Superior temporal gyrus (tissue), 1 donor: ENCODE data around the gene ABCG8.

Source experiments
- DNase-seq: peaks from one replicate; pipeline ENCODE4 v3.0.0-alpha.2; 2016; ENCODE audit errors: extremely low spot score

ABCG8 gene

DNA sequence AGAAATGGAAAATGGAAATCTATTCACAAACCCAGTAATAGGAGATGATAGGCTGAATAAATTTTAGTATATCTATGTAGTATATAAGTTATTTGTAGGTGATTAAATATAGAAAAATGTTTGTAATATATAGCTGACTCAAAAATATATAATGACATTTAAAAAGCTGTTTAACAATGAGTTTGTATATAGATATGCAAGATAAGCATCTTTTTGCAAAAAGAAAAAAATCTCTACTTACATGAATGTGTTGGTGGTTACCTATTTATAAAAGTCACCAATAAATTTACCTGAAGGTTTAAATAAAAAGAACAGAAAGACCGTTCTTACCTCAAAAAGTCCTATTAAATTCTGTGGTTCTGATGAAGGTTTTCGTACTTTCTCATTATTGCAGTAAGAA lies 85.7 kb downstream of the ABCG8 start:
- DNase-seq, result no peak

DNA sequence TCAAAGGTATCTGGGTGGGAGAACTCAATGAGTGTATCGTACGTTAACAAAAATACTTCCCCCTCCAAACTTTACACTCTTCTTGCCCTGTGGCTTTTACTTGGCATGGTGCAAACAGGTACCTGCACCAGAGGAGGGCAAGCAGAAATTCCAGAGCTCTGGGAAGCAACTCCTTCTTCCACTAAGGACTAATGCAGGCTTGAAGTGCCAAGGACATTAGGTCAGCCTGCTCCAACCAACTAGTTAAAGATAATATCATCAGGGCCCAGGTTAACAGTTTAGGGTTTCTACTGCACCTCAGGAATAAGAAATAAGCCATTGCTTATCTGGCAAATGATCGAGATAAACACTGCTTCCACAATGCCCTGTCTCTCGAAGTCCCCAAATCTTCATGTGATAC lies 86.7 kb downstream of the ABCG8 start:
- DNase-seq, result no peak

- DNase-seq, result no peak
Measured at GRCh38 chr2:43927442-43927841, 88.7 kb downstream of the ABCG8 start.

GRCh38 chr2:43931293-43931692 lies 92.5 kb downstream of the ABCG8 start:
- no peak for DNase-seq
